ENCODE data around the gene TPCN1.

- TF ChIP-seq CTCF (IDR thresholded peaks at IDR 0.05; ENCODE audit: insufficient read depth, low read length, poor library complexity, severe bottlenecking) (no peak), EZH2phosphoT487 (conservative IDR thresholded peaks at IDR 0.05; ENCODE audit: low read length) (no peak)
Measured at GRCh38 chr12:113278141-113278540, 56.9 kb downstream of the TPCN1 start.
